ENCODE measurements around the gene ME3.

The ME3 gene

DNA sequence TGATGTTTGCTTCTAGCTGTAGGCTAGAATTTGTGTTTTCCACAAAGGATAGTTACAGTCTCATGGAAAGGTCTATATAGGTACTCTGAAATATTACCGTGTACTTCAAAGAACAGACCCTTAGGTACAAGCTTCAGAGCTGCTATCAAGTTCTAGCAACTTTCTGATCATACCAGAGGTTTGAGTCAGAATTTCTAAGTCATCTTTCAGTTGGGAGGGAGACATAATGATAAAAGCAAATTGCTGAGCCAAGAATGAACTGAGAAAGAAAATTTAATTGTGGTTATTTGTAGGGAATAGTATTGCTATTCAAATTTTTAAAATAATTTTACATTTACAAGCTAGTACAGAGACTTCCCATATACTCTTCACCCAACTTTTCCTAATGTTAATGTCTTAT lies 19.9 kb upstream of the ME3 start:
- DNase-seq, result no peak

DNA sequence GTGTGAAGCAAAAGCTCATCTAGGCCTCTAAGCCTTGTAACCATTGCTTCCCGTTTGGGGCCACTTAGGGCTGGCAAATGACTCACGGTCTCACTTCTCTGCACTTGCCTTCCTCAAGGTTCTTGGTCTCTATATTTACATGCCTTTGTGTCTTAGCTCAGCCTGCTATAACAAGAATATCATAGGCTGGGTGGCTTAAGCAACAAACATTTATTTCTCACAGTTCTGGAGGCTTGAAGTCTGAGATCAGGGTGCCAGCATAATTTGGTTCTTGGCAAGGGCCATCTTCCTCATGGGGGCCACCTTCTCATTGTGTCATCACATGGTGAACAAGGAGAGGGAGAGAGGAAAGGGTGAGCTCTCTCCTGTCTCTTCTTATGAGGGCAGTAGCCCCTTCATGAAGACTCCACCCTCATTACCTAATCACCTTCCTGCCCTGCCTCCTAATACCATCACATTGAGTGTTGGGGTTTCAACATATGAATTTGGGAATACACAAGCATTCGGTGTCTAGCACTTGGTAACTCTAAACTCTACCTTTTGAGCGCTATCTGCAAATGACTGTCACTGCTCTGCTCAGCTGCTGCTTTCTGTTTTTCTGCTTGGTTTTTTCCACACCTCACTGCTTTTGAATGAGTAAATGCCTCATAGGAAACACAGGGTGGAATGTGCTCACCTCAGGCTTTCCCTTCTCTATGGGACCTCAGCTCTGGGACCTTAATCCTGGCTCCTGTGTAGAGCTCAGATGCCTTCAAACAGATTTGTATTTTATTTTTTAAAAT lies 16.2 kb upstream of the ME3 start:
- no peak for DNase-seq

DNA sequence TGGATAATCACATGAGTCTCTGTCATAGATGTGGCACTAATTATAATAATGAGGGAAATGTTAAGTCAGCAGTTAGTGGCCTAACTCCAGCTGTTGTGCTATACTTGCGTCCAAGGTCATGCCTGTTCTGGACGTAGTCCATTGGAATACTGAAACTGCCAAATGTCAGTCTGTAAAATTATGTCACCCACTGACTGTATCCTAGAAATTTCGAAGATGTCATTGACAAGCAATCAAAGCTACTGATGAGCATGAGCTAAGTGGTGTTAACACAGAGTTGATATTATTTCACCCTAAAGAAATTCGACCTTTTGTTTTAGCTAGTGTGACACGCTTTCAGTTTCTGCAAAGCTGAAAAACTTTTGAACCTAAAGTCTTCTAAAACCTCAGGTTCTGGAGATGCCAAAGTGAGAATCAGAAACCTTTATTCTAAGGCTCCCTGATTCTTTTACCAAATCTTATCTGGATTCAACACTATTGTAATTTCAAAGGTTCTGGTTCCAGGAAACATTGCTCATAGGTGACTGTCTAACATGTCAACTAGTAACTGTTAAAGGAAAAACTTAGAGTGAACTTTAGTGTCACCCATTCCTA lies 14.9 kb upstream of the ME3 start:
- no peak for DNase-seq

DNA sequence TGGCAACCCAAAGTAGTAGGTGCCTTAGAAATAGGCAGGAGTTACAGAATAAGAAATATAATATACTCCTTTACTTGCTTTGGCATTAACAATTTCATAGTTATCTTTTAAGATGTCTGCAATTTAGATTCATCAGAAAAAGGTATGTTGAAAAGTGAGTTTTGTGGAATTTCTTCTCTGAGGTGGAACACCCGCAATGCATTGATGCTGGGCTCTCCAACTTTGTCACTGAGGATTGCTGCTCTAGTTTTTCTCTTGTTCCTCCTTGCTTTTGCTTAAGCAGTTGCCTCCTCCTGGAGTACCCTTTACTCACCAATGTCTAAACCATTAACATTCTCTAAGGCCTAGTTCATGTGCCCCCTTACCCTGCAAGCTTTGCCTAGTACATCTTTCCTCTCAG lies 14.1 kb upstream of the ME3 start:
- DNase-seq, result no peak

DNA sequence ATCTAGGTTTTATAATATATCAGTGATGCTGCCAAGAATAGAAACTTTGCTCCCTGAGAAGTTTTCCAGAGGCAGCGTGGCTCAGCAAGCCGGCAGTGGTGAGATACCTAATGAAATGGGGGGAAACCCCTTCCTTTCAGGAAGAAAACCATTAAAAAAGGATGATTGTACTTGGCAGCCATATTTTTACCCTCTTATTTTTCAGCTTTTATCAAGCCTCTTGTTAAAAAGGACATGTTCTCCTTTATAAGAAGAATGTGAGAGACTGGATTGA lies 9.0 kb upstream of the ME3 start:
- no peak for DNase-seq

DNA sequence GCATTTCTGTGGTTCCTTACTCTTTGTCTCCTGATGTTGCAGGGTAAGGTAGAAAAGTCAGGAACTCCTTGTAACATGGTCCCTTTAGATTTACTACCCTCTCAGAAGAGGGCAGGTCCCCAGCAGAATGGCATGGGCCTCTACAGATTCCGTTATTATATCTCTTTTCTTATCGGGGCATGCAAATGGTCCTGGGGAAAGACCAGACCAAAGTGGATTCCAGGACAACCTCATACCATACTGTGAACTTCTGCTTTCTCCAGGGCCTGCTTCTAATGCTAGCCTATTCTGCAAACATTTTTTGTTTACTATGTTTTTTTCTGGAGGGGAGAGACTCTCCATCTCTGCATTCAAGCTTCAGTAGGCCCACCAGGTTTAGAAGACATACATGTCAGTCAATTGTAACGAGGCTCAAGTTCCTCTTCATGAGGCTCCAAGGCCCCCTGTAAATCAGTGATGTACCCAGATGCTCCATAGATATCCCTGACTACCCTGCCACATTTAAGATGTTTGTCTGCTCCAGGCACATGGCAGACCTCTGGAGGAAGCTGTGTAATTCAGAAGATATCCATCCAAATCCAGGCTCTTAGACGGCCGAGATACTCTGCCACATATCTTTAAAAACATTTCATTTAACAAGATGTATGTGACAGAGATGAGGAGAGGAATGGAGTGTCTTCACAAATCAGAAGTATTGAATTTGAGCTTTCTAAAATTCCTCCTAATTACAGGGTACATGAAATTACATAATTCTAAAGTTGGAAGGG lies 8.5 kb upstream of the ME3 start:
- no peak for DNase-seq

DNA sequence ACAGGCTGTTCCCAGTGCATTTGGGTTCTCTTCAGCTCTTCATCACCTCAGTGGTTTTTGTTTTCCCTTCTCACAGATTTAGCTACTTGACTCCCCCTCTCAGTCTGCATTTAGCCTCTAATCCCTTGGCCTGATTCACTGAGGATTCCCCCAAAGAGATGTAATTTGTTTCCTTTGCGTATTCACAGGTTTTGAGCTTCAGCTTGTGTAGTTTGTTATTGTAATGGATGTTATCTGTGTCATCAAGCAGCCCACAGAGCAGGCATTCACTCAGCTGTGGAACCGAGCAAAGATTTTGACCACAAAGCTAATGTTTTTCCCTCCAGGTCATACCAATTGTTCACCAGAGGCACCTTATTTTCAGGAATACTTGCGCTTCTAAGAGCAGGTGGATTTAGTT lies 6.4 kb upstream of the ME3 start:
- no peak for DNase-seq

DNA sequence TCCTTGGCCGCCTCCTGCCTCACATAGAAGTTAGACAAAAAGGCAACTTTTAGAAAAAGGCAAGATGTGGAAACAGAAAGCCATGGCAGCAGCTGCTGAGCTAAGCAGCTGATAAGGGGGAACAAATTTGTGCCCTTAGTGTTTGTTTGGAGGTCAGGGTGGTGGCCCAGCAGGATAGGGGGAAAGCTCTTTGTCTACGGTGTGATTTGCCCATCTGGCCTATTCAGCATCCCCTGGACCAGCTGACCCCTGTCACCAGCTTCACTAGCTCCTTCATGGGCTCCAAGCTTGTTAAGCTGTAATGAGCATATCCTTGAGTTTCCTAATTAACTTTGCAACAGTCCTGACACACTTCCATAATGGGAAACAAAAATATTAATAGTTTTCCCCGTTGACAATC lies 5.9 kb upstream of the ME3 start:
- DNase-seq, result no peak

DNA sequence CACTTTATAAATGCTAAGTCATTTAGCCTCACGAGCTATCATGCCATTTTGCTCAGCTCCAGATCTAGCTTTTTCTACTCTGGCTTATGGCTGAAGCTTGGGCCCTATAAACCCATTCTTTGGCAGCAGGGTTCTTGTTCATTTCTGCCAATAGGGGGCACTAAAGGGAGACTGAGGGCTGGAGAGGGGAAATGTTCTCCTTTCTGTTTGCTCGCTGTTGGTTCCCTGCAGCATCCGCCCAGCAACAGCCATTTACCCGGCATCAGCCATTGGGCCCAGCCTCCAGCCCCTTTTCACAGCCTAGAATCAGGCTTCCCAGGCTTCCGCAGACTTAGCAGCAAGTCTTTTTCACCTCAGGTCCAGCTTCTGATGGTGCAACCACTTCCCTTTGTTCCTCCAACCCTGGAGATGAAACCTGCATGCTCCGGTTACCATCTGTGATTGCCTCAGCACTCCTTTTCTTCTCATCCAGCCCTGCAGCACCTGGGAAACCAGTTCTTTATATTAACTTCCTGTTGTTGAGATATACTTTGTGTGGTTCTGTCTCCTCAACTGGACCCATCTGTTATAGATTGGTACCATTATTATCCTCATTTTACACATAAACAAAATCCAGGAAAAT lies 4.2 kb upstream of the ME3 start:
- DNase-seq, result no peak

DNA sequence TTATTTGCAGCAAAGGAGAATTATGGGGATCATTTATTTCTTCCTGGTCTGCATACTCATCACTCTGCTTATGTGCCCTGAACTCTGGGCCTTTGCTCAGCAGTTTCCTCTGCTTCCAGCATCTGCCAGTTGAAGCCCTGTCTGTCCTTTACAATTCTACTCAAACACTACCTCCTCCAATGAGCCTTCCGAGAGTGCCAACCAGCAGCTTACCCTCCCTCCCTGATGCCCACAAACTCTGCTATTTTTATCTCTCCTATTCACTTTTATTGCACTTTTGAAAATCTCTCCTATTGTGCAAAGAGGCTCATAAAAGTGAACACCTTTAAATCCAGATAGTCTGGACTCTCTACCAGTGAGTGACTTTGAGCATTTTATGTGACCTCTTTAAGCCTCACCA lies 3.6 kb upstream of the ME3 start:
- DNase-seq, result no peak

DNA sequence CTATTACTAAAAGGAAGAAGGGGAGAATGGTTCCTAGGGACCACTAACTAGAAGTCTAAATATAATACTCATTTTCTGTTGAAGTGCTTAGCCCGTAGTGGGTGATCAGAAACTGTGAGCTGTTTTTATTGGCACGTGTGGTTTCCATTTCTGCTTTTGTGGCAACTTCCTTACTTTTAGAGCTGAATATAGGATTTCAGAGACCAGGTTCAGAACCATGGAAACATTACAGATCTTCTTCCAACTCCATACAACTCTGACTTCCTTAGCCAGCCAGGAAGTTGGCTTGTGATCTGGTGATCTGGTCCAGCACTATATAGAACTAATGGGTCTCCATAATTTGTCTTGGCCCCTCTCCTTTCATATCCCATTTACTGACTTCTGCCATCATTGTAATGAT lies 2.6 kb upstream of the ME3 start:
- DNase-seq, result no peak

DNA sequence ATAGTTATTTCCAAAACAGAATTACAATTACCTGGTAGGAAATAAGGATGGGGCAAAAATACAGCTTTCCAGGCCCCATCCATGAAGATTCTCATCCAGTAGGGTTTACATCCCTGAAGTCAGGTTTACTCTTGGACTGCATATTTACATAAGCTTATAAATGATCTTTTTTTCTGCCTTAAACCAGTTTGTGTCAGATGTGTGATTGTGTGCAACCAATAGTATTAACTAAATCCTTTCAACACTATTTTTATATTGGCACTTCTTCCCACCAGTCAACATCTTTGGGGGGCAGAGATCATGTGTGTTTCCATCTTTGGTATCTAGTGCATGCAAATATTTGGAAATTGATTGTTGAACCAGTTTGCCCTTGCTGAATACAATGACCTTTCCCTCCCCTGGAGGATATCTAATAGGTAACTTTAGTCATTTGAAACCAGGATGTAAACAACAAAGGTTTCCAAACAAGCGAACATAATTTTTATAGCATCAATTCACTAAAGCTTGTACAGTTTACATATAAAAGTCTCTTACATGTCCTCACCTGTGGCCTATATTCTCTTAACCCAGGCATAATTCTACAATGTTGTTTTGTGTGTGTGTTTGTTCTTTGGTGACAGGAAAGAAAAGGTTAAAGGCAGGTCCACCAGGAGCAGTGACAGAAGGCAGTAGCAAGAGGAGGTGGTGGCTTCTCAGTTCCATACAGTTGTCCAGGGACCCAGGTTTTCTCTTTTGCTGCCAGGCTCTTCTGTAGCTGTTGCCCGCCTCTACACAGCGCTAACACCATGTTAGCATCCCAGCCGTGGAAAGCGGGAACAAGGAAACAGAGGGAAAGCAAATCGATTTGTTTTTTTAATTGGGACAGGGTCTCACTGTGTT lies 1.7 kb upstream of the ME3 start:
- no peak for DNase-seq

DNA sequence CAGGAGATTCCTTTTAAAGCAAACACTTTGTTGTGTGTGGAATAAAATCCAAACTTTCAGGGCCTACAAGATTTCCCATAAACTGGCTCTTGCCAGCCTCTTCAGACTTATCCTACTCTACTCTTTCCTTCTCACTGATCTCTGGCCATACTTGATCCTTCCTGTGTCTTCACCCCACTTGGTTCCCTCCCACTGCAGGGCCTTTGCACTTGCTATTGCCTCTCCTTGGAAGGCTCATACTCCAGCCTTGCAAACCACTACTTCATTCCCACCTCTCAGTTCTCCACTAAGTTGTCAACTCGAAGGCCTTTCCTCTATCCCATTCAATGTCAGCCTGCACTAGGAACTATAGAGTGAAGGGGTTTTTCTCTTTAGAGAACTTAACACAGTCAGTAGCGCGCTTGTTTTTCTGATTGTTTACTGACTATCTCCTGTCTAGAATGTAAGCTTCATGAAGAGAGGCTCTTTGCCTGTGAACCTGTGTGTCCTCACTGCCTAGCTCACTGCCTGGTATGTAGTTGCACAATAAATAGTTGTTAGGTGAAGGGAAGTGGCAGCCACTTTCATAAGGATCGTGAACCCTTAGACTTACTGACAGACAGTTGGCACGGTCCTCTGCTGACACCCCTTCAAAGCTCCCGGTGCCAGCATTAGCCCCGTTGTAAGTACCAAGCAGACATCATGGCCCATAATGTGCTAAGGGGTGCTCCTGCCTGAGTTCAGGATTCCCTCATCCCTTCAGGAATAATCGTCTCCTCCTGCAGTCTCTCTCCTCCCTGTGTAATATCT lies 833 bp upstream of the ME3 start:
- DNase-seq, result no peak

DNA sequence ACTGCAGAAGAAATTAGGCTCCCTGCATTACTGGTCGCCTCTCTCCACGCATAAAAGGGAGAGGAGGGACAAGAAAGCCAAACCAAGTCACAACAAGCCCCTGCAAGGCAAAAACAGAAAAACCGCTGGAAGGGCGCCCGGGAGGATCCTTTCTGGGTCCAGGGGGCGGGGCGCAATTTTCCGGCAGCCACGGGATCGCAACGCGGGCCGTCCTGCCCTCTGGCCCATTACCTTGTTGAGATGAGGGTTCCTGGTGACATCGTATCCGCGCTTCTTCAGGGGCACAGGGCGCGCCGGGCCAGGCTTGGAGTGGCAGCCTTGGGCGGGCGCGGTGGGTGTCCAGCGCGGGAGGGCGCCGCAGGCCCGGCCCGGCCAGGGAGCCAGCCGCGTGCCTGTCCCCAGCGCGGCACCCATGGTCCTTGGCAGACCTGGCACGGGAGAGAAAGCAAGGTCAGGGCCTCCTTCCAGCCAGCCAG lies 847 bp downstream of the ME3 start:
- no peak for DNase-seq

DNA sequence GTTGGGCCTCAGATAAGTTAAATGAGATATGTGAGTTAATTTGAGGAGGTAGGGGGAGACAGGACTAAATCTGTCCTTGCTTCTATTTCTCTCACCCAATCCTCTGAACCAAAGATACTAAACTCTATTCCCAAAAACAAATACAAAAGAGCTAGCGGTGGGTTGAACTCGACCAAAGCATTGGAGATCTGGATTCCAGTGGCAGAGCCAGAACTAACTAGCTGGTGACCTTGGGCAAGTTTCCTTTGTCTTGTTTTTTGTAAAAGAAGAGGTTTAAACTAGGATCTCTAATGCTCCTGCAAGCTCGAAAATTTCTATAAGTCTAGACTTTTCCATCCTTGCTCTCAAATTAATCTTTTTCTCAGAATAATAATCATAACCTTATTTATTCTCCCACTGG lies 1.5 kb downstream of the ME3 start:
- no peak for DNase-seq

DNA sequence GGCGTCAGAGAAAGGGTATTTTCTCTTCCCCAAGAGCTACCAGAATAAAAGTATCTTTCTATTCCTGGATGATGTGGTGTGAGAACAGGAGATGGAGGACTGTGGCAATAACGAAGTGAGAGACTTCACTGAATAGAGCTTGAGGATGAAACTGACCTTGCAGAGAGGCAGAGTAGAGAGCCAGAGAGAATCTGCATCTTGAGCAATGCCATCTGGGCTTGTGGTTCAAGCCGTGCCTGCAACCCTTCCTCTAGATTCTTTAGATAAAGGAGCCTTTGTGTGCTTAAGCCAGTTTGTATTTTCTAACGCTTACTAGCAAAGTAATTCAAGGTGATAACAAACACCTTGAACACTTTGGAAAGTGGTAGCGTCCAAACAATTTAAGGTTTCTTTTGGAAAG lies 2.2 kb downstream of the ME3 start:
- no peak for DNase-seq

DNA sequence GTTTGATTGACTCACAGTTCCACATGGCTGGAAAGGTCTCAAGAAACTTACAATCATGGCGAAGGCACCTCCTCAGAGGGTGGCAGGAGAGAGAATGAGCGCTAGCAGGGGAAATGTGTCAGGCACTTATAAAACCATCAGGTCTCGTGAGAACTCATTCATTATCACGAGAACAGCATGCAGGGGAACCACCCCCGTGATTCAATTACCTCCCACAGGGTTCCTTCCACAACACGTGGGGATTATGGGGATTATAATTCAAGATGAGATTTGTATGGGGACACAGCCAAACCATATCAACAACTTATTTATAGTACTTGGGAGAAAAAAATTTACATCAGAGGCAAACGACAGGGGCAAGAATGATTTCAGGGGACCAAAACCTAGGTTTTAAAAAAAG lies 3.0 kb downstream of the ME3 start:
- no peak for DNase-seq

DNA sequence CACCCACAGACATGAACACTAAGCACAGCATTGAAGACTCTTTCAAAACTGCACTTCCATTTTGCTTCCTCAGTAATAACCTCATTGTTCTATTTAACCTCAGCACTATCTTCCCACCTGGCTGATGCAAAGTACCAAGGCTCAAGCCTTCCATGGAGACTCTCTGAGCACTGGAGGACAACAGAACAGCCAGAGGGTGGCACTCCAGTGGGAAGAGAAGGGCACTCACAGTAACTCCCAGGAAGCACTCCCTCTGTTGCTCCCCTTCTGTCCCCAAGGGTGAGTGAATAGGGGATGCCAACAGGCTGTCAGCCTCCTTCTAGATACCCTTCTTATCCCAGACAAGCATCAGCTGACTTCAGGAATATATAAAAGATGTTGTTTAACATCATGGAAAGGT lies 3.5 kb downstream of the ME3 start:
- DNase-seq, result no peak

DNA sequence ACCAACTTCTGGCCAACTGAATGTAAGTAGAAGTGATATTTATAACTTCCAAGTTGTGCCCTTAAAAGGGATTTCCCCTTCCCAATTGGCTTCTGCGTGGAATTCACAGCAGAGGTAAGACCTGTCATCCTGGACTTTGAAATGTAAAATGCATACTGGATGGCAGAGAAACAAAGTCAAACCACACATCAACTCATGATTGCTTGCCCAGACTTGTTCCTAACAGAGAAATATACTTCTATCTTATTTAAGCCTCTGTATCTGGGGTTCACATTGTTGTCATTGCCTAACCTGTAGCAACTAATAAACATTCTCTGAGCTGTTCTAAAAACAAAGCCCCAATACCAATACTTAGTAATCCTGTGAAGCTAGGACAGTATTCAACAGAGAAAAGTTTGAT lies 6.2 kb downstream of the ME3 start:
- no peak for DNase-seq

DNA sequence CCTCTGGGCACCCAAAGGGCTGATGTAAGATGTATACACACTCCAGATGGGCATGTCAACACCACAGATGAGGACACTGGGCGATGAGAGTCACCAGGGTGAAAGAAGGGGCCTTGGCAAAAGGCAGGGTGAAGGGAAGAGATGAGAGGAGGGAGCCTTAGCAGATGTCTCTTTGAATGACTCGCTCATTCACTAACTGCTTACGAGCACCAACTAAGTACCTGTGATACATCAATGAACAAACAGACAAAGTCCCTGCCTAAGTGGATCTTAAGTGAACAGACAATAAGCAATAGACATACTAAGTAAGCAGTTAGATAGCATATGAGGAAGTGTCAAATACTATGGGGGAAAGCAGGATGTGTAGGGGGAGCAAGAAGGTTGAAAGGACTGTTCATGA lies 7.5 kb downstream of the ME3 start:
- no peak for DNase-seq

DNA sequence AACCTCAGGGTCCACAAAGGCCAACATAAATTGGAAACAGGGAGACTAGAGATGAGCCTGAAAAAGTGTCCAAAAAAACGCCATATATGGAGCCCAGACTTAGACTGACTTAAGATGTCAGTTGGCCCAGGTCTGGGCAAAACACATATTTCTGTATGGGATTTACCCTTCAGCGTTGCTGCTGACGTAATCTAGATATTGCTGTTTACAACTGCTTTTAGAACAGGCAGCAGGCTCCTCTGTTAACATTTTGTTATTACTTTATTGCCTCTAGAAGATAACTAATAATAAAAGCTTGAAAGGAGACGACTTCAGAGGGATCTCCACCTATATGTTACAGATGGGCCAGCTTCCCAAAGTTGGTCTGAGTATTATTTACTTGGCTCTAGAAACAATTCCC lies 8.7 kb downstream of the ME3 start:
- no peak for DNase-seq

DNA sequence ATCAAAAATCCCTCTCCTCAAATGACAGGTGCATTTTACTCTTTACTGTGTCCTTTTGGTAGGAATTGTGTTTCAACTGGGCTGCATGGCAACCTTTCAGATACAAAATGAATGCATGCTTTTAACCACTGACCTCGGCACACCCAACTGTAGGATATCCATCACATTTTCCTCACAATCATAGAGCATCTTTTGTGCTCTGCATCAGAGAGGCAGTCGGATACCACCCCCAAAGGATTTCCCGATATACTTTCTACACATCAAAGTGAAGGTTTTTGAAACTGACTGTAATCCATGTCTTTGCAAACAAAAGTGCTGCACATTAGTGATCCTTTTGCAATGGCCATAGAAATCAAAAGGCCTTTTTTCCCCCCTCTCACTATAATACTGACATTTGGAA lies 9.1 kb downstream of the ME3 start:
- DNase-seq, result no peak

All from NCI-H1417 treated with DMSO at 0.1 percent for 48 hours (cell line).